ENCODE measurements around the gene NFKBIE. TPM values are rescaled to one million over a fixed set of nuclear protein-coding genes. Genes with fewer than 3 reads are reported as not detected.

NFKBIE gene
- total and polyA plus RNA-seq, 2 experiments from 2014 or later, result 14.0 to 16.7 TPM

GRCh38 chr6:44304282-44305199 lies 39.2 kb upstream of the NFKBIE start:
- no peaks in the 10 kb centered on the region for H4K20me1 ChIP-seq (ENCODE audit: insufficient read depth, poor library complexity, severe bottlenecking)
- H3K4me2 ChIP-seq, result no peak overlapping the region
- 90% methylated on average over 25 of the region's 25 CpGs for WGBS (ENCODE audit: low lambda C conversion rate, missing lambda C conversion rate)
- no peaks in the 10 kb centered on the region for H3K9me3 ChIP-seq (ENCODE audit: low read depth)
- H3K36me3 ChIP-seq (replicated peaks; ENCODE audit: insufficient read depth, low read depth), result no peaks in the 10 kb centered on the region
- H3K27me3 ChIP-seq, result no peaks in the 10 kb centered on the region
- H3K4me1 ChIP-seq (ENCODE audit: insufficient read depth), result no peaks in the 10 kb centered on the region
- H3K79me2 ChIP-seq, result no peaks in the 10 kb centered on the region
- peak; percentile 51 for TF ChIP-seq CTCF (IDR thresholded peaks at IDR 0.05; ENCODE audit: poor library complexity)
- TF ChIP-seq EZH2phosphoT487 (IDR thresholded peaks at IDR 0.05; ENCODE audit: low read depth, severe bottlenecking, unreplicated experiment), result no peak
- no peak for TF ChIP-seq EZH2 (IDR thresholded peaks at IDR 0.05; ENCODE audit: borderline replicate concordance)
- H3K9me2 ChIP-seq (replicated peaks; ENCODE audit: insufficient read depth), result no peaks in the 10 kb centered on the region
- DNase-seq (ENCODE audit: low spot score), result peak; percentile 38
- no peak overlapping the region for H3K27ac ChIP-seq
- H3K4me3 ChIP-seq, result no peak overlapping the region
- no peak overlapping the region for H2AFZ ChIP-seq

- 100% methylated on average over 6 of the region's 6 CpGs for WGBS (ENCODE audit: low lambda C conversion rate, missing lambda C conversion rate)
Observed at GRCh38 chr6:44303842-44304241, 38.5 kb upstream of the NFKBIE start.

DNA sequence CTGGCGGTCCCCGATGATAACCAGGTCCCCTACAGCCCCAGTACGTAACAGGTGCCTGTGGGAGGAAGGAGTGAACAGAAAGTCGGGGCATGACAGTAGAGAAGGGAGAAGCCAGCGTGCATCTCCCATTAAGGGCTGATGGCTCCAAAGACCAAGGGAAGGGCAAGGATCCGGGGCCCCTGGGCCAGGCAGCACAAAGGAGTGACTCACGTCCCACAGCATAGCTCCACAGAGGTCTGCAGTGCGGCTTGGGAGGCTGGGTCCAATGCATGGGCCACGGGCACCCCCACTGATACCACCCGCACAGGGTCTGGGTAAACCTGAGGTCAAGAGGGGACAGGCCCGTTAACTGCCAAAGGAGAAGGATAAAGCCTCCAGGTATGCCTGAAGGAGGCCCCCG lies 37.5 kb upstream of the NFKBIE start:
- WGBS (ENCODE audit: low lambda C conversion rate, missing lambda C conversion rate), result 95% methylated on average over 12 of the region's 12 CpGs
- Histone ChIP-seq H3K27me3 (peaks cover 14% of the 10 kb centered on the region), H2AFZ (no peak overlapping the region), H3K27ac (no peak overlapping the region), H3K4me3 (no peak overlapping the region), H3K4me1 (ENCODE audit: insufficient read depth) (peaks cover 1% of the 10 kb centered on the region), H4K20me1 (ENCODE audit: insufficient read depth, poor library complexity, severe bottlenecking) (no peaks in the 10 kb centered on the region), H3K9me3 (ENCODE audit: low read depth) (no peaks in the 10 kb centered on the region), H3K4me2 (no peak overlapping the region), H3K79me2 (no peaks in the 10 kb centered on the region), H3K36me3 (replicated peaks; ENCODE audit: insufficient read depth, low read depth) (no peaks in the 10 kb centered on the region), H3K9me2 (replicated peaks; ENCODE audit: insufficient read depth) (no peaks in the 10 kb centered on the region)
- no peak for DNase-seq (ENCODE audit: low spot score)
- TF ChIP-seq CTCF (IDR thresholded peaks at IDR 0.05; ENCODE audit: poor library complexity) (no peak), EZH2phosphoT487 (IDR thresholded peaks at IDR 0.05; ENCODE audit: low read depth, severe bottlenecking, unreplicated experiment) (no peak), EZH2 (IDR thresholded peaks at IDR 0.05; ENCODE audit: borderline replicate concordance) (no peak)

More at GRCh38 chr6:44303842-44304241, 38.5 kb upstream of the NFKBIE start:
- Histone ChIP-seq H2AFZ (no peak overlapping the region), H3K36me3 (replicated peaks; ENCODE audit: insufficient read depth, low read depth) (no peaks in the 10 kb centered on the region), H3K27ac (no peak overlapping the region), H3K4me1 (ENCODE audit: insufficient read depth) (no peaks in the 10 kb centered on the region), H3K9me2 (replicated peaks; ENCODE audit: insufficient read depth) (no peaks in the 10 kb centered on the region), H3K9me3 (ENCODE audit: low read depth) (no peaks in the 10 kb centered on the region), H3K4me3 (no peak overlapping the region), H3K79me2 (no peaks in the 10 kb centered on the region), H3K4me2 (no peak overlapping the region), H3K27me3 (peaks cover 5% of the 10 kb centered on the region), H4K20me1 (ENCODE audit: insufficient read depth, poor library complexity, severe bottlenecking) (no peaks in the 10 kb centered on the region)
- DNase-seq (ENCODE audit: low spot score), result no peak
- TF ChIP-seq CTCF (IDR thresholded peaks at IDR 0.05; ENCODE audit: poor library complexity) (no peak), EZH2 (IDR thresholded peaks at IDR 0.05; ENCODE audit: borderline replicate concordance) (no peak), EZH2phosphoT487 (IDR thresholded peaks at IDR 0.05; ENCODE audit: low read depth, severe bottlenecking, unreplicated experiment) (no peak)

Data from hepatocyte (in vitro differentiated cells).